CD4-positive, alpha-beta T cell (primary cell): ENCODE measurements around the gene NUBPL. TPM values are rescaled to one million over a fixed set of nuclear protein-coding genes. Genes with fewer than 3 reads are reported as not detected.

Experiments
- ATAC-seq: fragments of 200-7000 bp; cut with Tn5 transposase; one replicate; pipeline ENCODE4 v1.10.0; 2022; ENCODE audit warnings: mild to moderate bottlenecking; ENCODE audit not compliant: poor library complexity
- CTCF ChIA-PET: fragments of 350-600 bp; sonication (Branson Sonifier 250); formaldehyde crosslinking; loops from one replicate; lab custom pipeline; 2021; ENCODE audit warnings: antibody characterized with exemption, inconsistent platforms; lab: Charles Lee
- POLR2A ChIA-PET: fragments of 350-600 bp; sonication (Branson Sonifier 250); formaldehyde crosslinking; loops from one replicate; lab custom pipeline; 2021; ENCODE audit warnings: antibody characterized with exemption, inconsistent platforms; lab: Charles Lee
- DNase-seq, 14 experiments: peaks; one replicate each; pipeline ENCODE4 v3.0.0-alpha.2; 2013 to 2020; ENCODE audit warnings: mixed read lengths in 2 of 14
- H3K27ac ChIP-seq, 2 donors: one replicate each; pipeline versions ENCODE4 v1.5.1 to v1.7.0; 2013; ENCODE audit warnings: low read length in 2 of 2, low read depth in 1 of 2, mild to moderate bottlenecking in 1 of 2
- H3K27me3 ChIP-seq, 2 experiments: 1 replicate in 1 of 2; 2 replicates in 1 of 2; pipeline versions ENCODE4 v1.6.1 to v1.7.0; 2013; ENCODE audit warnings: low read length in 2 of 2, control low read depth in 1 of 2, mild to moderate bottlenecking in 1 of 2, moderate library complexity in 1 of 2; ENCODE audit not compliant: insufficient read depth in 2 of 2, control insufficient read depth in 1 of 2
- H3K36me3 ChIP-seq: one replicate; pipeline ENCODE4 v1.6.1; 2013; ENCODE audit warnings: low read length, control low read depth; ENCODE audit not compliant: insufficient read depth
- H3K4me1 ChIP-seq: one replicate; pipeline ENCODE4 v1.6.1; 2013; ENCODE audit warnings: low read length, control low read depth; ENCODE audit not compliant: insufficient read depth
- H3K4me3 ChIP-seq: one replicate; pipeline ENCODE4 v1.5.1; 2013; ENCODE audit warnings: mild to moderate bottlenecking, low read length, moderate library complexity
- H3K9me3 ChIP-seq, 2 experiments: 1 replicate in 1 of 2; 2 replicates in 1 of 2; pipeline versions ENCODE4 v1.6.1 to v1.7.0; 2013; ENCODE audit warnings: low read length in 2 of 2, mild to moderate bottlenecking in 2 of 2, control low read depth in 1 of 2, moderate library complexity in 1 of 2; ENCODE audit not compliant: control insufficient read depth in 1 of 2, insufficient read depth in 1 of 2
- H3K27ac Mint-ChIP-seq: one replicate; pipeline ENCODE4 v1.8.0; 2020; ENCODE audit warnings: mixed read lengths
- H3K27me3 Mint-ChIP-seq: one replicate; pipeline ENCODE4 v1.8.0; 2021; ENCODE audit warnings: mixed read lengths
- H3K36me3 Mint-ChIP-seq: one replicate; pipeline ENCODE4 v1.8.0; 2021; ENCODE audit warnings: low read depth, mixed read lengths
- H3K4me1 Mint-ChIP-seq: one replicate; pipeline ENCODE4 v1.8.0; 2021; ENCODE audit warnings: low read depth, mixed read lengths
- H3K4me3 Mint-ChIP-seq: one replicate; pipeline ENCODE4 v1.8.0; 2020; ENCODE audit warnings: mild to moderate bottlenecking, mixed read lengths
- H3K9me3 Mint-ChIP-seq: one replicate; pipeline ENCODE4 v1.8.0; 2020; ENCODE audit warnings: mixed read lengths
- CTCF ChIP-seq: fragments of 200-600 bp; IDR thresholded peaks from one replicate; pipeline ENCODE4 v1.8.0; 2022; ENCODE audit warnings: antibody characterized with exemption, mild to moderate bottlenecking
- intact Hi-C, 2 experiments: fragments of 100-400 bp; cut with DNase I in 1 of 2; cut with micrococcal nuclease in 1 of 2; formaldehyde crosslinking; loops; one replicate each; pipeline versions ENCODE4 v1.15.1 to v1.9.0; 2023 to 2025; cut with DNase I, micrococcal nuclease
- total RNA-seq, 174 experiments: library from RNA in 2 of 174; stranded (reverse) in 2 of 174; gene quantifications; one replicate each; pipeline ENCODE4 v1.2.3 and lab custom pipeline; 2021 to 2026

The NUBPL gene
- total RNA-seq, 2 experiments from 2014 or later = 7.2 to 8.2 TPM

GRCh38 chr14:31556191-31556590 lies 5.0 kb upstream of the NUBPL start:
- Histone ChIP-seq H3K9me3 (no peaks in the 10 kb centered on the region), H3K36me3 (no peaks in the 10 kb centered on the region), H3K27me3 (peaks cover 0 to 16% of the 10 kb centered on the region in 2 experiments), H3K27ac (no peak overlapping the region), H3K4me3 (no peak overlapping the region), H3K4me1 (no peaks in the 10 kb centered on the region)
- no peak for DNase-seq
- peaks cover 11% of the 10 kb centered on the region for H3K4me1 Mint-ChIP-seq
- TF ChIP-seq CTCF = no peak
- intact Hi-C loops = loop anchor here in 1 of 2 experiments (2.0 to 5.0 kb wide), 2 partner anchors 95 to 521 kb away; partner anchors contain the start of gene ARHGAP5
- peaks cover 3% of the 10 kb centered on the region for H3K36me3 Mint-ChIP-seq
- ChIA-PET POLR2A (no interaction called here), CTCF (interaction anchor here (1.9 kb wide), 1 partner anchor 11 kb away, joined by 5 read pairs; no protein-coding TSS in a partner anchor)
- no peak for ATAC-seq
- H3K27me3 Mint-ChIP-seq = peaks cover 60% of the 10 kb centered on the region
- H3K9me3 Mint-ChIP-seq = no peaks in the 10 kb centered on the region
- no peak overlapping the region for H3K27ac Mint-ChIP-seq
- no peak overlapping the region for H3K4me3 Mint-ChIP-seq

GRCh38 chr14:31559939-31560338 lies 1.3 kb upstream of the NUBPL start:
- POLR2A ChIA-PET = interaction anchor here (1.9 kb wide), 1 partner anchor 139 kb away, joined by 7 read pairs; the partner anchor contains the start of gene HEATR5A
- Mint-ChIP-seq H3K36me3 (peaks cover 13% of the 10 kb centered on the region), H3K27me3 (peaks cover 38% of the 10 kb centered on the region), H3K27ac (peak overlapping the region; percentile 98), H3K9me3 (no peaks in the 10 kb centered on the region), H3K4me3 (no peak overlapping the region), H3K4me1 (peaks cover 34% of the 10 kb centered on the region)
- Histone ChIP-seq H3K4me1 (no peaks in the 10 kb centered on the region), H3K4me3 (no peak overlapping the region), H3K36me3 (no peaks in the 10 kb centered on the region), H3K9me3 (no peaks in the 10 kb centered on the region), H3K27me3 (peaks cover 0 to 8% of the 10 kb centered on the region in 2 experiments), H3K27ac (no peak overlapping the region)
- no peak for ATAC-seq
- peak in 1 of 14 experiments; percentile 13 for DNase-seq
- CTCF ChIA-PET = no interaction called here
- intact Hi-C loops = loop anchor here (2.0 to 10.0 kb wide), 8 partner anchors 103 to 935 kb away; partner anchors contain the start of genes RNU6-7 (in 2 of the 2), RNU6-8 (in 2 of the 2), AP4S1 (in 1 of the 2) and ARHGAP5 (in 1 of the 2)
- no peak for TF ChIP-seq CTCF

DNA sequence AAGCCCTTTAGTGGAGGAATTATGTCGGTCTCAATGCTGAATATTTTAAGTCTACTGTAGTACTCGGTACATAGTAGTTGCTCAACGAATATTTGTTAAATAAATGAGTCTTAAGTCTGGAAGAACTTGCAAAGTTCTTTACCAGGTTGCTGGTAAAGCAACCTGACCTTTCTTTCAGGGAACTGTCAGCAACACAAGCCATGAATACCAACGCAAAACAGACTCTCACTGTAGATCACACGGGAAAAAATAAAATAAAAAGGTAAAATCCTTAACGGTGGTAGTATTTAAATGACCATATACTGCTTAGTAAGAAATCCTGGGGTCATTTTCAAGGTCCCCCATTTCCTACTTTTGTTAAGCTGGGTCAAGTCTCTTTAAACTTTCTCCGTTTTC lies 447 bp upstream of the NUBPL start:
- Histone ChIP-seq H3K9me3 (no peaks in the 10 kb centered on the region), H3K36me3 (no peaks in the 10 kb centered on the region), H3K27ac (peak overlapping the region; percentile 80 to 84), H3K4me3 (peak overlapping the region; percentile 84), H3K27me3 (peaks cover 0 to 4% of the 10 kb centered on the region in 2 experiments), H3K4me1 (no peaks in the 10 kb centered on the region)
- ChIA-PET POLR2A (interaction anchor here (0.8 to 1.9 kb wide), 4 partner anchors 18 to 353 kb away, joined by 3 to 7 read pairs (median 3); partner anchors contain the start of genes DTD2, HEATR5A and HECTD1), CTCF (no interaction called here)
- H3K9me3 Mint-ChIP-seq = no peaks in the 10 kb centered on the region
- intact Hi-C loops = loop anchor here (1.0 to 10.0 kb wide), 8 partner anchors 103 to 936 kb away; partner anchors contain the start of genes RNU6-7 (in 2 of the 2), RNU6-8 (in 2 of the 2), AP4S1 (in 1 of the 2) and DTD2 (in 1 of the 2)
- H3K36me3 Mint-ChIP-seq = peaks cover 13% of the 10 kb centered on the region
- TF ChIP-seq CTCF = no peak
- DNase-seq (no peak), ATAC-seq (no peak)
- peak overlapping the region; percentile 95 for H3K4me3 Mint-ChIP-seq
- peaks cover 34% of the 10 kb centered on the region for H3K4me1 Mint-ChIP-seq
- H3K27me3 Mint-ChIP-seq = peaks cover 31% of the 10 kb centered on the region
- H3K27ac Mint-ChIP-seq = peak overlapping the region; percentile 98
